ENCODE measurements around the gene PLSCR4.

Gene PLSCR4

DNA sequence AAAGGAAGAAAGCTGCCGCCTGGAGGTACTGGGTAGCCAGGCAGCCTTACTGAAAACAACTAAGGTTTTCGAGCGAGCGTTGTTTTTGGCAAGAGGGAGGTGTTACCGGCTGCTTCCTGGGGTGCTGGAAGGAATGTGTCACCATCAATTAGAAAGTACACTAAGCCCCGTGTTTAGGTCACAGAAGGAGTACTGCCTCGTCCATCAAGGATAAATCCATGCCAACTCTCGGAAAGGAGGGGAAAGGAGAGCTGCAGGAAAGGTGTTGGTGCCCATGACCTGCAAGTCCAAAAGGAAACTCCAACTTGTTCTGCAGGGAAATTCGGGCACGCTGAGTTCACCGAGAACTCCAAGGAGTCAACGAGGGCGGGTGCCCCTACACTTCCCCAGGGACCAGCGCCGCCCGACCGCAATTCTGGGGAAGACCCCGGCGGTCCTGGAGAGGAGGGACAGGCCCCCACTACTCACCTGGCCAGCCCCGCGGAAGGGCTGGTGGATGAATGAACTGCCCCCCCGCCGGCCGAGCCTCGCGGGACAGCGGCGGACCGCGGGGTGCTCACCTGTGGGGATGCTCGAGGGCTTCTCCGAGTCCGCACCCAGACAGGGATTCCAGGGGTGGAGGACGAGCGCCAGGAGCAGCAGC, 90.5 kb downstream of the PLSCR4 start:
- peak; percentile 5 to 93 (median 86) for DNase-seq

DNA sequence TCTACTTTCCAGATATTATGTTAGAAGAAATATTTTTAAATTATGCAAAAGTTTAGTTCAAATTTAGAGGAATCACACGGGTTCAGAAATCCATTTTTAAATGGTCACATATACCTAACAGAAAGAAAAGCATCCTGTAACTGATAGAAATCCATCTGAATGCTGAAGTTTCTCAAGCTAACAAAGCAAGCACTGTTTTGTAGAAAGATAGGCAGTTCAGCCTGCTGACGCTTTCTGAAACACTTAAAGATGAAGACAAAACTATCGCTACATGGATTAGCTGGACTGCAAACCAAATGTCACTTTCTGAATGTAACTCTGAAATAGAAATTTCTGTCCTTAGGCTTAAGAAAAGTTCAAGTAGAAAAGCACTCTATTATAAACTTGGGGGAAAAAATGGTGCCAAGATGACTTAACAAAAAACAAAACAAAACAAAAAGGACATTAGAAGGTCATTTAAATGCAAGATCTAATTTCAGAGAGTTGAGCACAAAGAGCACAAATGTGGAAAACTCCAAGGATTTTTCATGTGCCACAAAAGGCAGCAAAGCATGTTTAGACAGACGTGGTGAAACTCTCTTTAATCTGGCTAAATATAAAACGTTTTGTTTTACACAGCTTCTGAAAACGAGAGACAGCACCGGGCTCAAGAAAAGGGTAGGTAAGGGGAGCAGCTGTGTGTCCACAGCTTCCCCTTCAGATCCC, 91.1 kb downstream of the PLSCR4 start:
- peak in 1 of 3 experiments; percentile 55 for DNase-seq

DNA sequence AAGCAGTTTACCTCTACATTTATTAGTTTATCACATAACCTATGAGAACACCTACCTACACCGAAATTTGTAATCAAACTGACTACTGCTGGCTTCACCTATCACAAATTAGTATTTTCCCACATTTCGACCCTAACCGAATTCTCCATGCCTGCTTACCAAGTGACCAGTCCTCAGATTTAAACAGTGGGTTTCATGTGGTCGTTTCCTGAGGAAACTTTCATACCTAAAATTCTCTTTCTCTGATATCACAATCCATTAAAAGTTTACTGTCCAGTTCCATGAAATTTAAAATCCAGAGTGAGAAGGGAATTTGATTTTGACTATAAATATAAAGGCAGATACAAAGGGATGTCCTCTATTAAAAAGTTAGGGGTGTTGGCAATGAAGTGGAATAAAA, 91.9 kb downstream of the PLSCR4 start:
- DNase-seq, result no peak

DNA sequence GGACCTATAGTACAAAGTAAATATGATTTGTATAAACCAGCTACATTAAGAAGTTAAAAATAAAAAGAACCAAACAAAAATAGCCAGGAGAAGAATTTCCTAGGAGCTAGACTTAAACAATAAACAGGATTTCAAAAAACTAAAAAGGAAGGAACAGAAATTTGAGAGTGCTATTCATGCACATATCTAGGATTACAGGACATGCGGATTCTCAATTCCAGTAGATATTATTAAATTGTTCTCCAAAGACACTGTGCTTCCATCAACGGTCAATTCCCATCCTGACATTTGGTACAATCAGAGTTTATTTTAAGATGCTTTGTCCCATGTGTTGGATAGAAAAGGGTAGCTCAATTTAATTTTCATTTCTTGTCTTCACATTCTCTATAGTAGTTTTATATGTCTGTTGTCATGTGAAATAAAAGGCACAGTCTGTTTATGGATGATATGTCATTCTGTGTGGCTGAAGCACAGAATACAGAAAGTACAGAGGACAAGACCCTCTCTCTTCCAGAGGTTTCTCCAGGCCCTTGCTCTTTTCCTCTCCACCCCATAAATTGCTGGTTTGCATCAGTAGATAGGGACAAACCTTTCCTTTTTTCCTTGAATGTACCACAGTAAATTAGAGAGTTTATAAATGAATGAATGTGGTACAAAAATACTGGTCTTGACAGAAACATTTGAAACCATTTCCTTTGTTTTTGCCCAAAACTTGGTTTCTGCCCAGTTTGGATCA, 93.4 kb downstream of the PLSCR4 start:
- no peak for DNase-seq

DNA sequence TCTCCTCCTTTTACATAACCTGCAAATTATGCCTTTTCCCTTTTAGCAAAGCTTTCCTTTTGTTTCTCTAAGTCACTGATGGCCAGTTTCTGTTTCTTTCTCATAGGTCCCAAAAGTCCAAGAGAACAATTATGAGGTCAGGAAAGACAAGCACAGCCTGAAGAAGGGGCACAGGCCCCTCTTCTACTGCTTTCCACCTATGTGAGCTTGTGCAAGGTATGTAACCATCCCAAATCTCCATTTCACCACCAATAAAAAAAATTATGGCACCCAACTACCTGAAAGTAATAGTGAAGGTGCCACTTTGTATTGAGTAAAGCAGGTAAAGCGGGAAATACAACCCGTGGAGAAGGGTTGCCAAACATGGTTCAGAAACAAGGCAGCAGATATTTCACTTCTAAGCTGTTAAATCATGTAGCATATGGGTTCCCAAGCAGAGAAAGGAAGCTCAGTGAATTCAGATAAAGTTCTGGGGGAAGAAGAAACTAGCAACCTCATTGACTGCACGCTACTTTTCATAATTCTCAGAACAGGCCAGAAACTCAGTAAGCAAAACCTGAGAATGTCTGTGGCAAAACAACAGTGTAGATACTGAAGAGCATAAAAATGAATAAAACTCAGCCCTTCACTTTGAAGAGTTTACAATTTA, 94.1 kb downstream of the PLSCR4 start:
- DNase-seq, result no peak

DNA sequence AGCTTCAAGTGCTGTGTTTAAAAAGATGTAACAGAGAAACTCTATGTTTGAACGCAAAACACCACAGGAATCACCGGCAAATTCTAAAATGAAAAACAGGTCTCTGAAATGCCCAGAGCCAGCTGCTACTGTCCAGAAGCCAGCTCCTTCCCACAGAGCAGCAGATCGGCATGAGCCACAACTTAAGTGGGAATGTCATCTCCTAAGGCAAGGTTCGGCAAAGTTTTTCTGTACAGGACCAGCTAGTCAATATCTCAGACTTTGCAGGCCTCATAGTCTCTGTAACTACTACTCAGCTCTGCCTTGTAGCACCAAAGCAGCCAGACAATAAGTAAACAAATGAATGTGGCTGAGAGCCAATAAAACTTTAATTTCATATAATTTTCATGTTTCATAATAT, 94.8 kb downstream of the PLSCR4 start:
- DNase-seq, result no peak

DNA sequence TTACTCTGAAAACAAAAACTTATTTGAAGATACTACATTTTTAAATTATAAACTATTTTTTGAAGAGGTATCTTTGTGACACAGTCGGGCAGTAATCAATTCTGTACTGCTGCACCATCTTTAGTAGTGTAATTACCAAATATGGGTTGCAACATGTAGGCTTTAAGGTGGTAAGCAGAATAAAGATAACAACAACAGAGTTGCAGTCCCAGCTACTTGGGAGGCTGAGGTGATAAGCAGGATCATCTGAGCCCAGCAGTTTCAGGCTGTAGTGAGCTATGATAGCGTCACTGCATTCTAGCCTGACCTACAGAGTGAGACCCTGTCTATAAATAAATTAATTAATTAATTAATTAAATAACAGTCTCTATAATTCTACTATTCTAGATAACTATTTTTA, 95.9 kb downstream of the PLSCR4 start:
- no peak for DNase-seq

DNA sequence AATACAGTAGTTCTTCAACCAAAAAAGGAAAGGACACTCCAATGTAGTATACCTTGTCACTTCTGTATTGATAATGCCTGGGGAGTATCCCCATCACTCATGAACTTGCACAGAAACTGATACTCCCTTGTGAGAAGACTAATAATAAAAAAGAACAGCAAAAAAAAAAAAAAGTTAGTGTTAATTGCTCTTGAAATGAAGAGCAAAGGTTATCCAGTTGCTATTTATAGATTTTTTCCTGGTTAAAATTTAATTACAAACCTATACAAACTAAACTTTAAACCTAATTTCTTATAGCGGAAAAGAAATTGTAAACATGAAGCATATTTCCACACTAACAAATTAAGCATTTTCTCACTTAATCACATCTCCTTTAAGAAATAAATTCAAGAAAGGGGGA, 96.6 kb downstream of the PLSCR4 start:
- no peak for DNase-seq

DNA sequence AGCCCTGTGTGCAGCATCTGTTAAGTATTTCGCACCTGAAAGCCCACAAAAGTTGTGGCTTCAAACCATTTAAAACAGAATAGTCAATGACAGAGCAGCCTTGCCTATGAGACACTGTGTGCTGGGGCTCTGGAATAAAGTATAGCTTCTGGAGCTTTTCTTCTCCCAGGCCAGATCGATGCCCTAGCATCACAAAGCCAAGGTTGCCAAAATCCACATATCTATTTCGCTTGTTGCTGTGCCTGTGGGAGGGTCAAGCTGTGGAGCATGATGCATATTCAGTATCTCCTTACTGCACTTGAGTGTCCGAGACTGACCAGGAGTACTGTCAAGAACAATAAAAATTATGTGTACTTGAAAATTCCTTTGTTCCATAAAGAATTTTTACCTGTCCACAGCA, 97.5 kb downstream of the PLSCR4 start:
- no peak for DNase-seq

DNA sequence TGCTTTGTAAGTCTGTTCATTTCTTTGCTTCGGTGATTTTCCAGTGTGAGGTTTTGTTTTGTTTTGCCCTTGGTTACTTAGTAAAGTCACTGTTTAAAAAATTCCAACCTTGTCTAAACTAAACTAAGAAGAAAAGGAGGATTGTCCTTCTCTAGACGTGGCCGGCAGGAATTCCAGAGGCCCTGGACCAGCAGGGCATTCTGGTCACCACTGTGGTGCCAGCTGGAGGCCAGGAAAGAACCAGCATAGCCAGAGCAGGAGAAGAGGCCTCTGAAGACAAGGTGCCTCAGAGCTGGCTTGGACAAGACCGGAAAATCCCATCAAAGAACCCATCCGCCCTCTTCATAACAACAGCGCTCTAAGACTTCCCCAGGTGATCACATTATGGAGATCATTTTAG, 98.1 kb downstream of the PLSCR4 start:
- DNase-seq, result no peak

DNA sequence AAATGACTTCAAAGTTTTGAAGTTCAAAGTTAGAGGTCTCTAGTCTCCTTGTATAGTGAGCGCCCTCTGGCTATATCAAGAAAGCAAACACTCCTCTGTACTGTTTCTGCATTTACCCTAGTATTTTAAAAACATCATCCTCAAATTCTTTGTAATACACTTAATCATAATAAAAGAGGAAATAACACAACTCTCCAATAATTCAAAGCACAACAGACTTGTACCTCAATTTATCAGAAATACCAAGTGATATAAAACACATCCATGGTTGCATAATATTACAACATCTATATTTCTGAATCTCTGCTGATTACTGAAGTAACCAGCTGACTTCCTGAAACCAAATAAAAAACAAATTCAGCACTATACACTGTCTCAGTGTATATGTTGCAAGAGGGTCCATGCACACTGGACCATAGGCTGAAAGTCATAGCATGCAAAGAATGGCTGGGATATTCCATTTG, 102.4 kb downstream of the PLSCR4 start:
- DNase-seq, result no peak

DNA sequence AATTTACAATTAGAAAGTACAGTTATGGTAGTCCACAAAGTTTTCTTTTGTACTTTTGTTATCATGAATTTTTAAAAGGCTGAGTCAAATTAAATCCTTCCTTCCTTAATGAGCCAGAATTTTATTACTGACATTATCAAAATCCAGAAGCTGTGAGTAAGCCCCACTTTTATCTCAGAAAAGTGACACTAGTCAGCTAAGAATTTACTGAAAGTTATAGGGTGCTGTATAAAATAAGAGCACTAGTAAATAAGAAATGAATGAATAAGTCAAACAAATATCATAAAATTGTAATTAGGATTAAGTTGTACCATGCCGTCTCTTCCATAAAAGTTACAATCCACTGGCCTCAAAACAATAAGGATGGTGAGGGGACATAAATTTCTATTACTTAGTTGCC, 105.3 kb downstream of the PLSCR4 start:
- no peak for DNase-seq

DNA sequence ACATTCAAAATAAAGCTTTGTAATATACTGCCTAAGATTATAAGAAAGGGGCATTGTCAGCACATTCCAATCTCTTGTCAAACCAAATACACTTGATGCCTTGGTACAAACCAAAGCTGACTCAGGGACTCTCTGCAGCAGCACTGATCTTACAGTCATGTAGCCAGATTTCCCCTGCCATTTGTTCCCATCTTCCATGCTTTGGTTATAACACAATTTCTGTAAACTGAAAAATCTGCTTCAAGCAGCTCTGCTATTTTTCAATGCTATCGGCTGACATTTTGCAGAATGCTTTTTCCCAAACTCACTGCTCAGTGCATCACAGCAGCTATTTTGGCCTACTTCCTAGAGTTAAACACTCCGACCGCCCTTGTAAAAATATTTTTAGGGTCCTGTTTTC, 108.1 kb downstream of the PLSCR4 start:
- no peak for DNase-seq

Data from NCI-H1417 (cell line).